Fibroblast of peridontal ligament (primary cell): ENCODE data around the gene TRIM32.
"Not testable (repeated sequence)": the region's sequence is repeated elsewhere in the genome, so short reads cannot be mapped to it uniquely, and the experiment has no call there.

ENCODE experiments used
- DNase-seq: peaks from one replicate; pipeline ENCODE4 v3.0.0-alpha.2; 2010; ENCODE audit errors: extremely low read depth

The TRIM32 gene

GRCh38 chr9:116674210-116674980 is 12.7 kb upstream of the TRIM32 start:
- no peak for DNase-seq

DNA sequence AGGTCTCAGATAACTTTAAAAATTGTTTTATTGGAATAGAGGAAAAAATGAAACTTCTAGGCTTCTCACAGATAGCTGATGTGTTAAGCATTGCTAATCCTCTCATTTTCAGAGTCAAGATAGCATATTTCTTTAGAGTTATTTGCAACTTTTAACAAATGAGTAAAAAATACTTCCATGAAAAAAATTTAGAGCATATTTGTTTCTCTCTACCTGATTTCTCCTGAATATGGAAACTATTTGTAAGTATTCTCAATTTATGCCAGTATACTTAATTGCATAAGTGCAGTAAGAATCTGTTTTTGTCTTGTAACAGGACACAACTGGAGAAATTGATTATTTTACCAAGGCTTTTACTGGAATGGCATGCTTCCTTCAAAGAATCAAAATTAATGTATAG is 3.6 kb upstream of the TRIM32 start:
- no peak for DNase-seq

- no peak for DNase-seq
Observed at GRCh38 chr9:116685166-116685565, 1.9 kb upstream of the TRIM32 start.

GRCh38 chr9:116686135-116686534 is 970 bp upstream of the TRIM32 start:
- no peak for DNase-seq

DNA sequence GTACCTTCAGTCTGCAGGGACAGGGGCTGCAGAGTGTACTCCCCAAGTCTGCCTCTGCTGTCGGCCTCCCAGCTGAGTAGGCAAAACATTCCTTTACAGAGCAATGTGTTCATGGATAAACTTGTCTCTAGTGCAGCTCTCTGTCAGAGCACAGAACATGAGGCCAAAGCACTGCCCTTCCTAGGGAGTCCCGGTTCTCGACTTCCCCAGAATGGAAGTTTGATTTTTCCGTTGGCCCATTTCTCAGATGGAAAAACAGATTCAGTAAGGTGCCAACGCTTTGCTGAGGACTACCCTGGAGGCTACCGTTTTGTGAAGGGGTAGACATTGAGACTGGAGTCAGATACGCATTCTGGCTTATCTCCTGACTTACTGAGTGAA is 422 bp upstream of the TRIM32 start:
- no peak for DNase-seq

GRCh38 chr9:116687754-116688135 is 640 bp downstream of the TRIM32 start:
- no peak for DNase-seq

- DNase-seq = no peak
Observed at GRCh38 chr9:116688806-116689485, 1.8 kb downstream of the TRIM32 start.

DNA sequence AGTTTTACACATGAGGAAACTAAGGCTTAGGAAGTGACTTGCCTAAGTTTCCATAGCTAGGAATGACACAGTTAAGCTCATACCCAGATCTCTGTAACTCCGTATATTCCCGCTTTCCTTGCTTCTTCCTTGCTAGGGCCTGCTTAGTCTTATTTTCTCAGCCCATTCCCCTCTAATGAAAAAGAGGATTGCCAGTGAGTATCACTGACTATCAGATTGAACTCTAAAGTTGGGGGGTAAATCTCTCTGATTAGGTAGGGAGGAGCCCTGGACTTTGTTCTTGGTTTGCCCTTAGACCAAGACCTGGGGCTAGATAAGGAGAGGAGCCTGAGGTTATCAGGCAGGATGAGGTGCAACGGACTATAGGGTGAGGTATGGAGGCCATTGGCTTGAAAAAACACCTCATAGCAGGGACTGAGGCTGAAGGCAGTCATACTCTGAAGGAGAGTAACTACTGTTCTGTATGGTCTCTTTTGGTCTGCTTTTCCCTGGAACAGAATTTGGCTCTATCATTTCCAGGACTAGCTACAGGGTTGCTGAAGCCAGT is 2.5 kb downstream of the TRIM32 start:
- DNase-seq = no peak

GRCh38 chr9:116690805-116691204 is 3.7 kb downstream of the TRIM32 start:
- DNase-seq = not testable (repeated sequence)

DNA sequence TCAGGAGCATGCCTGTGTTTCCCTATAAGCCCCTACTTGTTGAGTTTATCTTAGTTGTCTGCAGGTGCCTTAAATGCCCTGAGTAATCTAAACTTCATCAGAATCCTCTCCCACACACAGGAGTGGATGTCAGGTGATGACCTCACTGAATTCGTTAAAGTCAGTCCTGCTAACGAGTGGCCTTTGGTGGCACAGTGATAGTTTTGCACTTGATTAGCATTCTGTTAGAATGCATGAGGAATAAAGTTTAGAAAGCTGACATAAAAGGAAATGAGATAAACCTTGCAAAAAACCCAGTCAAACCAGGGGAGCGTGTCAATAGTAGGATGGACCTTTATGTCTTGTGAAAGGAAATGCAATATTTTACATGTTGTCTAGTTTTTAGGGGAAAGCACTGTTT is 4.5 kb downstream of the TRIM32 start:
- no peak for DNase-seq

- no peak for DNase-seq
Observed at GRCh38 chr9:116692616-116693015, 5.5 kb downstream of the TRIM32 start.

DNA sequence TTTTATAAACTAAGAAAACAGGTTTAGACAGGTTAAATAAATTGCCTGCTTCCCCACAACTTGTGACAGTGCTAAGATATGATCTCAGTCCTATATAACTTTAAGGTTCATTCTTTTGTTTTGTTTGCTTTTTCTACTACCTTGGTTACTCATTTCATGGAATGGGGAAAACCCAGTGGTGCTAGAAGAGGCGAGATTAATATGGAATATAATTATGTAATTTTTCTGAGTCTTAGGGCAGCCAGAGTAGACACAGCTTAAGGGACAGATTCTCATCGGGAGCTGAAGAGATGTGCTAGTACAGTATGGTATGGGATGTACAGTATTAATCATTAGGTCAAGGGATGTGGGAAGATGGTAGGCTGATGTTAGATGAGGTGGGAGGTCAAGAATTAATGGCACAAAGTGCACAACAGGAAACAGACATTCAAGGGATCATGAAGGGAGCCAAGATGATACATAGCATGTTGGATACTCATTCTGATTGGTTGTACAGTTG is 6.2 kb downstream of the TRIM32 start:
- no peak for DNase-seq

GRCh38 chr9:116694785-116695291 is 7.7 kb downstream of the TRIM32 start:
- DNase-seq = no peak

DNA sequence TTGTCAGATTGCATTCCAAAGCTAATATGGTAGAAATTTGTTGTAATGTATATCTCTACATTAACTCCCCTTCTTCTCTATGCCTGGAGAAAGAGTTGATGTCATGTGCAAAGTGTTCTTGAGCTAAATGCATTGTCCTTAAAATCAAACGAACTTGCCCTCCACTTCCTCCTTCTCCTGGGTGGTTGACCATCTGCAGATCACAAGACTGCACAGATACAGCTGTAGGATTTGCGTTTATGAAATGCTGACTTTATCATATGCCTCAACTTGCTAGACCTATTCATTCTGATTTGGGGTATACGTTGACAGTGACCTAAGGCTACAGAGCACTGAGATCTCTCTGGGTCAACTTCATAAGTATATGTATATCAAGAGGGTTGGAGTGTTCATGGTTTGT is 8.3 kb downstream of the TRIM32 start:
- DNase-seq = no peak

DNA sequence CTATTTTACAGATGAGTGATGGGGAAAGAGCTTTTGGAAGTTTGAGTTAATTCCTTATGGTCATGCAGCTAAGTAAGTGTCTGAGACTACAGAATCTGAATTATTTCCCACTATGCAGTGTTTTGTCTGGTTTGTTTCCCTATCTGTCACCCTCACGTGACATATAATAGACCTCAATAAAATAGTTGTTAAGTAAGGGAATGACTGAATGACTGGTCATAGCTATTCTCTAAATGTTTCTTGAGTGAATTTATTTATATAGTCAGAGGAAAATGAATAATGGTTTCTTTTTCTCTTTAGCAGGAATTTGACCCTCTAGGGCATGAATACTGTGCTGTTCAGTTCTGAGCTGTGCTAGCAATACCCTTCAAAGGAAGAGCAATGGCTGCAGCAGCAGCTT is 10.3 kb downstream of the TRIM32 start:
- DNase-seq = peak; percentile 53

DNA sequence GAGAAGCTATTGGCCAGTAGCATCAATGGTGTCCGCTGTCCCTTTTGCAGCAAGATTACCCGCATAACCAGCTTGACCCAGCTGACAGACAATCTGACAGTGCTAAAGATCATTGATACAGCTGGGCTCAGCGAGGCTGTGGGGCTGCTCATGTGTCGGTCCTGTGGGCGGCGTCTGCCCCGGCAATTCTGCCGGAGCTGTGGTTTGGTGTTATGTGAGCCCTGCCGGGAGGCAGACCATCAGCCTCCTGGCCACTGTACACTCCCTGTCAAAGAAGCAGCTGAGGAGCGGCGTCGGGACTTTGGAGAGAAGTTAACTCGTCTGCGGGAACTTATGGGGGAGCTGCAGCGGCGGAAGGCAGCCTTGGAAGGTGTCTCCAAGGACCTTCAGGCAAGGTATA is 10.8 kb downstream of the TRIM32 start:
- no peak for DNase-seq

- no peak for DNase-seq
Observed at GRCh38 chr9:116700279-116700678, 13.2 kb downstream of the TRIM32 start.

- no peak for DNase-seq
Observed at GRCh38 chr9:116700882-116701865, 14.1 kb downstream of the TRIM32 start.

DNA sequence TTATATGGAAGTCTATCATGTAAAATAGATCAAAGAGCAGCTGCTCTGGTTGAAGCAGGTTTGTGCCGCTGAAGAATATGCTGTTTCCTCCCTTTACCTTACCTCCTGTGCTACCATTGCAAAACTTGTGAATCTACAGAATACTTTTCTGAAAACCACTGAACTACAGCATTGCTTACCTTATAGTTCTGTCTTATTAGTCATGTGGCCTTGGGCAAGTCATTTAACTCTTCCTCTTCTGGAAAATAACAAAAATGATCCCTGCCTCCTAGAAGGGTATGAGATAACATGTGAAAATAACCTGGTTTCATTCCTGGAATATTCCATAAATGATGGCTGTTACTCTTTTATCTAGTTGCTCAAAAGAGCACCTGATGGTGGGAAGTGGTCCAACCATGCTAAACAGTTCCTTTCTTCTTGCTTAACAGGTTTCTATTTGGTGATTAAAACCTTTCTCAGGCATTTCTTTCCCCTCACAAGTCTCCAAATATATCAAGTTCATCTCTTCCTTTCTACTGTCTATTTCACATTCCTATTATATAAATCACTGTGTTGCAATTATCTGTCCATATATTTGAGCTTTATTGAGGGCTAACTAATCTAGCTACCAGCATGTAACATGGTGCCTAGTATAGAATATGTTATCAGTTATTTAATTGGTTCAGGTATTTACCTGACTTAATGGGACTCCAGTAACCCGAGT is 15.0 kb downstream of the TRIM32 start:
- no peak for DNase-seq

DNA sequence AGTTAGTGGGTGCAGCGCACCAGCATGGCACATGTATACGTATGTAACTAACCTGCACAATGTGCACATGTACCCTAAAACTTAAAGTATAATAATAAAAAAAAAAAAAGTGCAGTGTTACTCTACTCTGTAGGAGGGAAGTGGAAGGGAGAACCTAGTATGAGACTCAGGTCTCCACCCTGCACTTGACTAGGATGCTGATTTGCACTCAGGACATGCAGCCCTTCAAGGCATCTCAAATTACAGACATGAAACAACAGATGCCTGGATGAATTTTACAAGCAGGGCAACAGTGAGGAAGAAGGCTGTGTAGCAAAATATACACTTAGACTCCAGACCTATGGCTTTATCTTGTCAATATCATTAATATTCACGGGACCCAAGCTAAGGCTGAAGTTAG is 16.5 kb downstream of the TRIM32 start:
- DNase-seq = no peak

GRCh38 chr9:116704470-116704869 is 17.4 kb downstream of the TRIM32 start:
- DNase-seq = no peak
